Duodenal mucosa (tissue), 2 donors: ENCODE data around the gene CCL24.
A peak's percentile ranks its signal among the peaks of the same experiment; 100 is the strongest.

Experiments
- H3K27ac ChIP-seq: one replicate; pipeline ENCODE4 v1.7.0; 2013; ENCODE audit warnings: low read depth, low read length
- H3K27me3 ChIP-seq, 2 donors: one replicate each; pipeline ENCODE4 v1.7.0; 2013; ENCODE audit warnings: low read length in 2 of 2, control low read depth in 1 of 2; ENCODE audit not compliant: insufficient read depth in 2 of 2, control insufficient read depth in 1 of 2
- H3K36me3 ChIP-seq, 2 donors: one replicate each; pipeline ENCODE4 v1.7.0; 2013; ENCODE audit warnings: low read length in 2 of 2, control low read depth in 1 of 2; ENCODE audit not compliant: insufficient read depth in 2 of 2, control insufficient read depth in 1 of 2
- H3K4me1 ChIP-seq, 2 donors: one replicate each; pipeline ENCODE4 v1.7.0; 2013; ENCODE audit warnings: low read length in 2 of 2, control low read depth in 1 of 2; ENCODE audit not compliant: insufficient read depth in 2 of 2, control insufficient read depth in 1 of 2
- H3K4me3 ChIP-seq, 2 donors: one replicate each; pipeline ENCODE4 v1.7.0; 2013; ENCODE audit warnings: low read length in 2 of 2, low read depth in 1 of 2
- H3K9ac ChIP-seq, 2 donors: one replicate each; pipeline ENCODE4 v1.7.0; 2013; ENCODE audit warnings: low read length in 2 of 2, low read depth in 1 of 2
- H3K9me3 ChIP-seq, 2 donors: one replicate each; pipeline ENCODE4 v1.7.0; 2013; ENCODE audit warnings: low read length in 2 of 2, control low read depth in 1 of 2; ENCODE audit not compliant: control insufficient read depth in 1 of 2

The CCL24 gene

GRCh38 chr7:75820688-75821087 is 7.1 kb upstream of the CCL24 start:
- Histone ChIP-seq H3K27ac (no peak overlapping the region), H3K9me3 (no peaks in the 10 kb centered on the region), H3K27me3 (no peaks in the 10 kb centered on the region), H3K4me3 (no peak overlapping the region), H3K36me3 (no peaks in the 10 kb centered on the region), H3K4me1 (peaks cover 0 to 16% of the 10 kb centered on the region in 2 donors), H3K9ac (no peak overlapping the region)

- no peaks in the 10 kb centered on the region for H3K27me3 ChIP-seq
- no peak overlapping the region for H3K27ac ChIP-seq
- H3K9me3 ChIP-seq: no peaks in the 10 kb centered on the region
- no peaks in the 10 kb centered on the region for H3K36me3 ChIP-seq
- peaks cover 0 to 17% of the 10 kb centered on the region in 2 donors for H3K4me1 ChIP-seq
- no peak overlapping the region for H3K4me3 ChIP-seq
- no peak overlapping the region for H3K9ac ChIP-seq
Observed at GRCh38 chr7:75819711-75820110, 6.1 kb upstream of the CCL24 start.

GRCh38 chr7:75818472-75818871 is 4.9 kb upstream of the CCL24 start:
- Histone ChIP-seq H3K36me3 (no peaks in the 10 kb centered on the region), H3K9me3 (no peaks in the 10 kb centered on the region), H3K9ac (no peak overlapping the region), H3K27me3 (no peaks in the 10 kb centered on the region), H3K4me3 (no peak overlapping the region), H3K4me1 (peaks cover 0 to 16% of the 10 kb centered on the region in 2 donors), H3K27ac (no peak overlapping the region)

GRCh38 chr7:75817116-75817515 is 3.5 kb upstream of the CCL24 start:
- Histone ChIP-seq H3K36me3 (no peaks in the 10 kb centered on the region), H3K9ac (no peak overlapping the region), H3K27ac (no peak overlapping the region), H3K4me1 (peaks cover 0 to 8% of the 10 kb centered on the region in 2 donors), H3K9me3 (no peaks in the 10 kb centered on the region), H3K27me3 (no peaks in the 10 kb centered on the region), H3K4me3 (no peak overlapping the region)

GRCh38 chr7:75815418-75816064 is 1.9 kb upstream of the CCL24 start:
- H3K9me3 ChIP-seq: no peaks in the 10 kb centered on the region
- peak overlapping the region in 1 of 2 donors; percentile 9 for H3K4me3 ChIP-seq
- H3K27me3 ChIP-seq: no peaks in the 10 kb centered on the region
- H3K27ac ChIP-seq: no peak overlapping the region
- H3K9ac ChIP-seq: no peak overlapping the region
- H3K36me3 ChIP-seq: no peaks in the 10 kb centered on the region
- H3K4me1 ChIP-seq: peaks cover 0 to 7% of the 10 kb centered on the region in 2 donors

GRCh38 chr7:75814407-75814947 is 871 bp upstream of the CCL24 start:
- Histone ChIP-seq H3K4me1 (peaks cover 0 to 7% of the 10 kb centered on the region in 2 donors), H3K36me3 (no peaks in the 10 kb centered on the region), H3K9ac (no peak overlapping the region), H3K4me3 (no peak overlapping the region), H3K9me3 (no peaks in the 10 kb centered on the region), H3K27me3 (no peaks in the 10 kb centered on the region), H3K27ac (no peak overlapping the region)

GRCh38 chr7:75813084-75813483 is 522 bp downstream of the CCL24 start:
- Histone ChIP-seq H3K4me3 (peak overlapping the region in 1 of 2 donors; percentile 36), H3K4me1 (peaks cover 0 to 7% of the 10 kb centered on the region in 2 donors), H3K36me3 (no peaks in the 10 kb centered on the region), H3K9me3 (no peaks in the 10 kb centered on the region), H3K27ac (no peak overlapping the region), H3K9ac (no peak overlapping the region), H3K27me3 (no peaks in the 10 kb centered on the region)

GRCh38 chr7:75811894-75812678 is 1.5 kb downstream of the CCL24 start:
- no peak overlapping the region for H3K27ac ChIP-seq
- H3K4me1 ChIP-seq: peaks cover 0 to 7% of the 10 kb centered on the region in 2 donors
- H3K4me3 ChIP-seq: no peak overlapping the region
- H3K9ac ChIP-seq: no peak overlapping the region
- H3K9me3 ChIP-seq: peaks cover 0 to 5% of the 10 kb centered on the region in 2 donors
- no peaks in the 10 kb centered on the region for H3K36me3 ChIP-seq
- no peaks in the 10 kb centered on the region for H3K27me3 ChIP-seq

- H3K9ac ChIP-seq: no peak overlapping the region
- no peak overlapping the region for H3K27ac ChIP-seq
- H3K27me3 ChIP-seq: no peaks in the 10 kb centered on the region
- no peak overlapping the region for H3K4me3 ChIP-seq
- H3K36me3 ChIP-seq: no peaks in the 10 kb centered on the region
- H3K4me1 ChIP-seq: no peaks in the 10 kb centered on the region
- H3K9me3 ChIP-seq: peaks cover 8 to 10% of the 10 kb centered on the region in 2 donors
Observed at GRCh38 chr7:75809396-75809795, 4.2 kb downstream of the CCL24 start.

- no peaks in the 10 kb centered on the region for H3K4me1 ChIP-seq
- H3K9ac ChIP-seq: no peak overlapping the region
- H3K27me3 ChIP-seq: no peaks in the 10 kb centered on the region
- H3K36me3 ChIP-seq: no peaks in the 10 kb centered on the region
- H3K9me3 ChIP-seq: peaks cover 8 to 10% of the 10 kb centered on the region in 2 donors
- no peak overlapping the region for H3K27ac ChIP-seq
- no peak overlapping the region for H3K4me3 ChIP-seq
Observed at GRCh38 chr7:75808106-75808505, 5.5 kb downstream of the CCL24 start.
